HG02678 (cell line): ENCODE results near the gene EFS.
"Not testable (repeated sequence)": the region's sequence is repeated elsewhere in the genome, so short reads cannot be mapped to it uniquely, and the experiment has no call there.

Experiments used
- ATAC-seq: cut with Tn5 transposase; IDR thresholded peaks from one replicate; pipeline ENCODE4 v1.9.1; 2021; ENCODE audit warnings: mild to moderate bottlenecking, moderate library complexity; ENCODE audit not compliant: unreplicated experiment

The EFS gene

GRCh38 chr14:23399591-23399990 is 34.6 kb upstream of the EFS start:
- ATAC-seq: no peak

GRCh38 chr14:23399136-23399535 is 34.2 kb upstream of the EFS start:
- ATAC-seq: no peak

- ATAC-seq: no peak
Observed at GRCh38 chr14:23398348-23398747, 33.4 kb upstream of the EFS start.

- no peak for ATAC-seq
Observed at GRCh38 chr14:23396781-23397407, 31.9 kb upstream of the EFS start.

- ATAC-seq: no peak
Observed at GRCh38 chr14:23396126-23396525, 31.2 kb upstream of the EFS start.

GRCh38 chr14:23392613-23393012 is 27.6 kb upstream of the EFS start:
- no peak for ATAC-seq

GRCh38 chr14:23389871-23390270 is 24.9 kb upstream of the EFS start:
- not testable (repeated sequence) for ATAC-seq

GRCh38 chr14:23389396-23389795 is 24.4 kb upstream of the EFS start:
- ATAC-seq: no peak

- ATAC-seq: no peak
Observed at GRCh38 chr14:23388996-23389395, 24.0 kb upstream of the EFS start.

GRCh38 chr14:23387916-23388882 is 23.2 kb upstream of the EFS start:
- ATAC-seq: no peak

GRCh38 chr14:23386999-23387398 is 22.0 kb upstream of the EFS start:
- ATAC-seq: no peak

GRCh38 chr14:23386266-23386657 is 21.3 kb upstream of the EFS start:
- ATAC-seq: not testable (repeated sequence)

- no peak for ATAC-seq
Observed at GRCh38 chr14:23385642-23386265, 20.8 kb upstream of the EFS start.

GRCh38 chr14:23385244-23385641 is 20.3 kb upstream of the EFS start:
- ATAC-seq: no peak

- no peak for ATAC-seq
Observed at GRCh38 chr14:23384364-23385080, 19.6 kb upstream of the EFS start.

- ATAC-seq: no peak
Observed at GRCh38 chr14:23382731-23383440, 17.9 kb upstream of the EFS start.

GRCh38 chr14:23382276-23382675 is 17.3 kb upstream of the EFS start:
- ATAC-seq: no peak

- ATAC-seq: no peak
Observed at GRCh38 chr14:23381871-23382270, 16.9 kb upstream of the EFS start.

- no peak for ATAC-seq
Observed at GRCh38 chr14:23380976-23381375, 16.0 kb upstream of the EFS start.

GRCh38 chr14:23380197-23380914 is 15.4 kb upstream of the EFS start:
- ATAC-seq: no peak
